Urinary bladder (tissue), 4 donors: ENCODE measurements around the gene MECR. TPM values are rescaled to one million over a fixed set of nuclear protein-coding genes. Genes with fewer than 3 reads are reported as not detected.
A peak's percentile ranks its signal among the peaks of the same experiment; 100 is the strongest.

Source experiments
- DNase-seq: peaks from one replicate; pipeline ENCODE4 v3.0.0-alpha.2; 2015; ENCODE audit errors: extremely low spot score
- H3K27ac ChIP-seq: one replicate; pipeline ENCODE4 v1.5.1; 2013; ENCODE audit warnings: low read depth, mild to moderate bottlenecking, moderate library complexity
- H3K36me3 ChIP-seq: one replicate; pipeline ENCODE4 v1.6.1; 2013; ENCODE audit warnings: mild to moderate bottlenecking, moderate library complexity; ENCODE audit not compliant: insufficient read depth
- H3K4me1 ChIP-seq: one replicate; pipeline ENCODE4 v1.6.1; 2013; ENCODE audit warnings: mild to moderate bottlenecking, moderate library complexity; ENCODE audit not compliant: insufficient read depth
- H3K4me3 ChIP-seq: one replicate; pipeline ENCODE4 v1.5.1; 2013; ENCODE audit warnings: low read depth, low read length
- WGBS: extraction: QIAGEN DNeasy Blood & Tissue Kit; methylation state at CpG from one replicate; pipeline ENCODE4 v1.1.7; 2013; 5-methylcytosine and 5-hydroxymethylcytosine counted together
- polyA plus RNA-seq: library from polyadenylated mRNA; stranded (reverse); fragments of 200-250 nt; gene quantifications from one replicate; pipeline ENCODE4 v1.2.3, GENCODE V29; 2013
- total RNA-seq: library from RNA; depleted of rRNA; stranded (reverse); fragments of >200 nt; gene quantifications from one replicate; pipeline ENCODE4 v1.2.3, GENCODE V29; 2014
- donor health status: healthy with polysubstance abuse.
- donor health status: healthy.

MECR gene
- total and polyA plus RNA-seq, 2 donors, result 17.0 to 17.6 TPM

GRCh38 chr1:29247571-29248273, 17.0 kb upstream of the MECR start:
- 84% methylated on average over 8 of the region's 8 CpGs for WGBS

GRCh38 chr1:29247044-29247443, 16.3 kb upstream of the MECR start:
- DNase-seq, result no peak
- no peaks in the 10 kb centered on the region for H3K36me3 ChIP-seq
- H3K4me3 ChIP-seq, result no peak overlapping the region
- H3K27ac ChIP-seq, result no peak overlapping the region
- no peaks in the 10 kb centered on the region for H3K4me1 ChIP-seq
- 76% methylated on average over 3 of the region's 3 CpGs for WGBS

More at GRCh38 chr1:29247571-29248273, 17.0 kb upstream of the MECR start:
- H3K4me3 ChIP-seq, result no peak overlapping the region
- no peak for DNase-seq
- no peak overlapping the region for H3K27ac ChIP-seq
- H3K4me1 ChIP-seq, result no peaks in the 10 kb centered on the region
- no peaks in the 10 kb centered on the region for H3K36me3 ChIP-seq

GRCh38 chr1:29245876-29246275, 15.1 kb upstream of the MECR start:
- Histone ChIP-seq H3K4me1 (no peaks in the 10 kb centered on the region), H3K36me3 (no peaks in the 10 kb centered on the region), H3K4me3 (no peak overlapping the region), H3K27ac (no peak overlapping the region)
- DNase-seq, result no peak
- WGBS, result 65% methylated on average over 5 of the region's 5 CpGs

- no peaks in the 10 kb centered on the region for H3K36me3 ChIP-seq
- 74% methylated on average over 6 of the region's 6 CpGs for WGBS
- H3K4me3 ChIP-seq, result no peak overlapping the region
- H3K4me1 ChIP-seq, result no peaks in the 10 kb centered on the region
- no peak overlapping the region for H3K27ac ChIP-seq
- DNase-seq, result no peak
Measured at GRCh38 chr1:29245261-29245660, 14.5 kb upstream of the MECR start.

- no peak overlapping the region for H3K4me3 ChIP-seq
- no peaks in the 10 kb centered on the region for H3K4me1 ChIP-seq
- H3K27ac ChIP-seq, result no peak overlapping the region
- no peaks in the 10 kb centered on the region for H3K36me3 ChIP-seq
- WGBS, result 55% methylated on average over 3 of the region's 3 CpGs
- DNase-seq, result no peak
Measured at GRCh38 chr1:29243871-29244200, 13.1 kb upstream of the MECR start.

GRCh38 chr1:29243023-29243870, 12.5 kb upstream of the MECR start:
- Histone ChIP-seq H3K36me3 (no peaks in the 10 kb centered on the region), H3K27ac (no peak overlapping the region), H3K4me1 (no peaks in the 10 kb centered on the region), H3K4me3 (no peak overlapping the region)
- WGBS, result 79% methylated on average over 16 of the region's 16 CpGs
- no peak for DNase-seq

GRCh38 chr1:29240986-29241385, 10.3 kb upstream of the MECR start:
- Histone ChIP-seq H3K36me3 (no peaks in the 10 kb centered on the region), H3K4me3 (no peak overlapping the region), H3K4me1 (no peaks in the 10 kb centered on the region), H3K27ac (no peak overlapping the region)
- no peak for DNase-seq
- 89% methylated on average over 2 of the region's 2 CpGs for WGBS

GRCh38 chr1:29240400-29240837, 9.7 kb upstream of the MECR start:
- H3K4me3 ChIP-seq, result no peak overlapping the region
- H3K36me3 ChIP-seq, result no peaks in the 10 kb centered on the region
- no peak overlapping the region for H3K27ac ChIP-seq
- no peaks in the 10 kb centered on the region for H3K4me1 ChIP-seq
- DNase-seq, result no peak
- WGBS, result 27% methylated on average over 4 of the region's 4 CpGs

GRCh38 chr1:29239142-29239541, 8.4 kb upstream of the MECR start:
- peak; percentile 67 for DNase-seq
- H3K4me1 ChIP-seq, result no peaks in the 10 kb centered on the region
- no peak overlapping the region for H3K4me3 ChIP-seq
- WGBS, result 58% methylated on average over 7 of the region's 7 CpGs
- no peaks in the 10 kb centered on the region for H3K36me3 ChIP-seq
- H3K27ac ChIP-seq, result no peak overlapping the region

- DNase-seq, result no peak
- peak overlapping the region; percentile 77 for H3K27ac ChIP-seq
- no peaks in the 10 kb centered on the region for H3K4me1 ChIP-seq
- no peaks in the 10 kb centered on the region for H3K36me3 ChIP-seq
- WGBS, result 52% methylated on average over 11 of the region's 11 CpGs
- H3K4me3 ChIP-seq, result peak overlapping the region; percentile 59
Measured at GRCh38 chr1:29238620-29239002, 7.9 kb upstream of the MECR start.

GRCh38 chr1:29237852-29238619, 7.3 kb upstream of the MECR start:
- 3% methylated on average over 90 of the region's 93 CpGs for WGBS
- H3K27ac ChIP-seq, result peak overlapping the region; percentile 77
- H3K4me3 ChIP-seq, result peak overlapping the region; percentile 59
- no peaks in the 10 kb centered on the region for H3K36me3 ChIP-seq
- H3K4me1 ChIP-seq, result no peaks in the 10 kb centered on the region
- DNase-seq, result no peak

- DNase-seq, result no peak
- peak overlapping the region; percentile 59 for H3K4me3 ChIP-seq
- peak overlapping the region; percentile 77 for H3K27ac ChIP-seq
- H3K36me3 ChIP-seq, result no peaks in the 10 kb centered on the region
- H3K4me1 ChIP-seq, result no peaks in the 10 kb centered on the region
- WGBS, result under 1% methylated on average over 79 of the region's 79 CpGs
Measured at GRCh38 chr1:29237129-29237821, 6.5 kb upstream of the MECR start.

- H3K36me3 ChIP-seq, result no peaks in the 10 kb centered on the region
- WGBS, result under 1% methylated on average over 30 of the region's 30 CpGs
- H3K4me1 ChIP-seq, result no peaks in the 10 kb centered on the region
- no peak for DNase-seq
- peak overlapping the region; percentile 59 for H3K4me3 ChIP-seq
- H3K27ac ChIP-seq, result peak overlapping the region; percentile 5
Measured at GRCh38 chr1:29236712-29237128, 6.0 kb upstream of the MECR start.
